Right forelimb (tissue), 1 donor: ENCODE measurements around the gene IL17REL.
A peak's percentile ranks its signal among the peaks of the same experiment; 100 is the strongest.
"Not testable (repeated sequence)": the region's sequence is repeated elsewhere in the genome, so short reads cannot be mapped to it uniquely, and the experiment has no call there.

ENCODE experiments used
- DNase-seq: peaks from one replicate; pipeline ENCODE4 v3.0.0-alpha.2; 2018

Gene IL17REL

DNA sequence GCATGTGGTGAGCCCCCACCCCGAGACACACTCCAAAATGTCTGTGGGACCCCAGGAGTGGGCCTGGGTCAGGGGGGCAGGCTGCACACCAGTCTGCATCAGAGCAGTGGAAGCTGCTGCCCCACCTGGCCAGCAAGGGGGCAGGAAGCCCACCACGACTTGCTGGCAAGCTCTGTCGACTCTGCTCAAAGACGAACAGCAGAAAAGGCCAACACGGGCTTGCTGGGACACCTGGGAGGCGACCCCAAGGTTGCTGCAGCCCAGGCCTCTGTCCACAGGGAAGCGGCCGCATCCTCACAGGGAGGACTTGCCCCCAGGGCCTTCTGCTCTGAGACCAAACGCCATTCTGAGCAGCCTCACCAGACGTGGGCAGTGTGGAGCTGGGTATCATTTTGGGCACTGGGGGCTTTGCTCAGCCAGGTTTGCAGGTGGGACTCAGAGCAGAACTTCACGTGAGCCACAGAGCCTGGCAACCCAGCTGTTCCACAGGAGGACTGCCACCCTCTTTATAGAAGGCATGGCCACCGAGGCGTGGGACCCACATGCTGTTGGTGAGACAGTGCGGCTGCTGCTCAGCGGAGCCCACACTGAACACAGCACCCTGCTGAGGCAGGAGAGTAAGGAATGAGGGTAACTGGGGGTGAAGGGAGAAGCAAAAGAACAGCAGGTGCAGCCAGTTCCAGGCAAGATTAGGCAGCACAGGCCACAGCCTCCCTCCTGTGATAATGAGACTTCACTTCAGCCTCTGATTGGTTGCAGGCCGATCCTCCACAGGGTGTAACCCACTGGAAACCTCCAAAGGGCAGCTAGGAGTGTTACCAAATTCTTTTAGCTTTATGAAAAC is 11.0 kb downstream of the IL17REL start:
- DNase-seq = no peak

DNA sequence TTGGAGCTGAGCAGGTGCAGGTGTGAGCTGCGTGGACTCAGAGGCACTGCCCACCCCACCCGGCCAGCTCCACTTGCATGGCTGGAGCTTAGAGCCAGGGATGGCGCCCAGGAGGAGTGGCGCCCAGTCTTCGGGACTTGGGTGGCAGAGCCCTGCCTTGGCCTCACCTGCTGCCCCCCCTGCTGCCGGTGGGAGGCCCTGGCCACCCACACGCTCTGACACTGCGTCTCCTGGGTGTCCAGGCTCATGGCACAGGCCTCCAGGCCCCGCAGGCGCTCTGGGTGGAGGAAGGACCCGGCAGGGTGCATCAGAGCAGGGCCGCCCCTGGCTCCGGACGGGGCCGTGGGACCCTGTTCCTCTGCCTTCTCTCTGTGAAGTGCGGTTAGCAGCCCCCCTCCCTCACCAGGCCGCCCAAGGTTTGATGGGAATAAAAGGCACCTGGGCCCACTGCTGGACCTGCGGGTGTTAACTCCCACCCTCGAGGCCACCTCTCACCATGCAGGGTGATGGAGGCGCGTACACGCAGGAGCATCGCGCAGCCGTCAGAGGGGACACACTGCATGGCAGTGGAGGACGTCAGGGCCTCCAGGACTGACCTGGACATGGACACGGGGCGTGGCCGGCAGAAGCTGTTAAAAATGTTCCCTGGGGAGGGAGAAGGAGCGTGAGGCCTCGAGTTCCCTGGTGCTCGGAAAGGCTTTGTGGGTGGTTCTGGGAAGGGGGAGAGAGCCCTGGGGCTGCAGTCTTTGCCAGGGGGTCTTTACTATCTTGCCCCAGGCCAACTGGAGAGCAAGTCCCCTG is 11.8 kb downstream of the IL17REL start:
- no peak for DNase-seq

GRCh38 chr22:49999946-50000586 is 12.5 kb downstream of the IL17REL start:
- no peak for DNase-seq

GRCh38 chr22:49999063-49999945 is 13.3 kb downstream of the IL17REL start:
- no peak for DNase-seq

DNA sequence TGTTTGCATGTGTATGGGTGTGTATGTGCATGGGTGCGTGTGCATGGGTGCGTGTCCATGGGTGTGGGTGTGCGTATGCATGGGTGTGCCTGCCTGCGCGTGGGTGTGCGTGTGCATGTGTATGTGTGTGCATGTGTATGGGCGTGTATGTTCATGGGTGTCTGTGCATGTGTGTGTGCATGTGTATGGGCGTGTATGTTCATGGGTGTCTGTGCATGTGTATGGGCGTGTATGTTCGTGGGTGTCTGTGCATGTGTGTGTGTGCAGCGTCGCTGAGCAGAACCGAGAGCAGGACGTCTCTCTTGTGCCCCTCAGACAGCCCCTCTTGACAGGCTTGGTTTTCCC is 13.9 kb downstream of the IL17REL start:
- no peak for DNase-seq

GRCh38 chr22:49997932-49998717 is 14.4 kb downstream of the IL17REL start:
- no peak for DNase-seq

DNA sequence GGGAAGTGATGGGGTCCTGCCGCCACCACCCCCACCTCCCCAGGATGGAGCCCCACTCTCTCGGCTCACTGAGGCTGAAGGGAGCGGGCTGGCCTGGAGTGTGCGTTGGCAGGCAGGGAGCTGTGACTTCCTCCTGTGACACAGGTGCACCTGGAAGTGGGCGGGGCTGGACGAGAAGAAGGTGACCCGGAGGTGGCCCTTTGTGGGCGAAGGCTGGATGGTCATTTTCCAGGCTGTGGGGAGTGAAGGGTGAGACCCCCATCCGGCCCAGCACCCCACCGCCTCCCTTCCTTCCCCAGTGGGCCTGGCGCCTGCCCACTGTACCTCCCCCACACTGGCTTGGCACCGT is 15.3 kb downstream of the IL17REL start:
- no peak for DNase-seq

GRCh38 chr22:49996518-49997250 is 15.9 kb downstream of the IL17REL start:
- no peak for DNase-seq

DNA sequence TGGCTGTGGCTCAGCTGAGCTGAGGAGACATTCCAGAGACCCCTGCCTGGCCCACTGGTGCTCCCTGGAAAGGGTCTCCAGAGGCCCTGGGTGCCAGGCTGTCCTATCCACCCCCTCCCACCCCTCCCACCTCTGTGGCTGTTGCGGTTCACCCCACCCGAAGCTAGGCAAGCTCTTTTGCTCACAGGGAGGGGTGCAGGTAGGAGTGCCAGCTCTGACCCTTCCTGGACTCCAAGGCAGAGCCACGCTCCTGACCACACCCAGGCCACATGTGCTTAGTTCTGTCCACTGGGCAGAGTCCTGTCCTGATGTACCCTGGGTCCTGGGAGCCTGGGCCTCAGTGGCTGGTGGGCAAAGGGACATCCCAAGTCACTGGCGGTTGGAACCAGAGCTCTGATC is 16.4 kb downstream of the IL17REL start:
- DNase-seq = no peak

GRCh38 chr22:49995361-49996118 is 17.0 kb downstream of the IL17REL start:
- no peak for DNase-seq

DNA sequence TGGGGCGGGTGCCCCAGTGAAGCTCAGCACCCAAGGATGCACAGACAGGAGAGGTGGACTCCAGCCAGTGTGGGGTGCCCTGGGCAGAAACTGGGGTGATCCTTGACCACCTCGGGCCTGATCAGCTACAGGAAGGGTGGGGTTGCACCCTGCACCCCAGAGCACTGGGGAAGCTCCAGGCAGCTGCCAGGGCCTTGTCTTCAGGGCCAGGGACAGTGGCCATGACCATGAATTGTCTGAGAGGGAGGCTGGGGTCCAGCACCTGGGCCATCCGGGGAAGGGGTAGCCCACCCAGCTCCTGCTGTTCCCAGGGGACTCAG is 17.6 kb downstream of the IL17REL start:
- DNase-seq = no peak

GRCh38 chr22:49994361-49995040 is 18.1 kb downstream of the IL17REL start:
- no peak for DNase-seq

GRCh38 chr22:49993649-49994360 is 18.8 kb downstream of the IL17REL start:
- peak; percentile 34 for DNase-seq

- DNase-seq = peak; percentile 38
Measured at GRCh38 chr22:49992921-49993648, 19.5 kb downstream of the IL17REL start.

DNA sequence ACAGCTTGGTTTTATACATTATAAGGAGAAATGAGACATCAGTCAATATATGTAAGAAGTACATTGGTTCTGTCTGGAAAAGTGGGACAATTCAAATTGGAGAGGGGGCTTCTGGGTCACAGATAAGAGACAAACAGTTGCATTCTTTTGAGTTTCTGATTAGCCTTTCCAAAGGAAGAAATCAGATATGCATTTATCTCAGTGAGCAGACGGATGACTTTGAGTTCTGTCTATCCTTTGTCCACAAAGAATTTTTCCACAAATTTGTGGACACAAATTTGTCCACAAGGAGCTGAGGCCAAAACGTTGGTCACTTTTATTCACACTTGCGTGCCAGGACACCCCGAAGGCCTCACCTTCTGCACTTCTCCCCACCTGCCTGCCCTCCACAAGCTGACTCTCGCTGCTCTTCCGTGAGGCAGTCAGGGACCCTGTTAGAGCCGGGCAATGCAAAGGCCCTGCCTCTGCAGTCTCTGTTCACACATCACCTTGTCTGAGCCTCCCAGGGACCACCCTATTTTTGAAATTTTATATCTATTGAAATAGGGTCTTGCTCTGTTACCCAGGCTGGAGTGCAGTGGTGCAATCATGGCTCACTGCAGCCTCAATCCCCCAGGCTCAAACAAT is 20.5 kb downstream of the IL17REL start:
- DNase-seq = no peak

DNA sequence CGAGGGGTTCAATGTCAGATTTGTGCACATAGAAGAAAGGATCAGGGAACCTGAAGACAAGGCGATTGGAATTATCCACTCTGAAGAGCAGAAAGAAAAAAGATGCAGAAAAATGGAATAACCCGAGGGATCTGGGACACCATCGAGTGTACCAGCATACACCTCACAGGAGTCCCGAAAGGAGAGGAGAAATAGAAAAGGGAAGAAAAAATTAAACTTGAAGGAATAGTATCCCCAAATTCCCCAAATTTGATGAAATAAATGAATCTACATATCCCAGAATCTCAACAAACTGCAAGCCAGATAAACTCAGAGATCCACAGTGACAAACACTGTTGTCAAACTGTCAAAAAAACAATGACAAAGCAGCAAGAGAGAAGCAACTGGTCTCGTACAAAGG is 21.4 kb downstream of the IL17REL start:
- no peak for DNase-seq

- DNase-seq = not testable (repeated sequence)
Measured at GRCh38 chr22:49989826-49990225, 22.7 kb downstream of the IL17REL start.

DNA sequence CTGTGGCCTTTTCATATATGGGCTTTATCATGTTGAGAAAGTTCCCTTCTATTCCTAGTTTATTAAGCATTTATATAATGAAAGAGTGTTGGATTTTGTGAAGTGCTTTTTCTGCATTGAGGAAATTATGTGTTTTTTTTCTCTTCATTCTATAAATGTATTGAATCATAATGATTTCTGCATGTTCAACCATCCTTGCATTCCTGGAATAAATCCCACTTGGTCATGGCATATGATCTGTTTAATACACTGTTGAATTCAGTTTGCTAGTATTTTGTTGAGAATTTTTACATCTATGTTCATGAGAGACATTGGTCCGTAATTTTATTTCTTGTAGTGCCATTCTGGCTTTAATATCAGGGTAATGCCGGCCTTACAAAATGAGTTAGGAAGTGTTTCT is 26.2 kb downstream of the IL17REL start:
- no peak for DNase-seq
